Mucosa of descending colon (tissue), 3 donors: ENCODE results near the gene WBP4. TPM values are rescaled to one million over a fixed set of nuclear protein-coding genes. Genes with fewer than 3 reads are reported as not detected.

Experiments
- ATAC-seq: fragments of 200-7000 bp; cut with Tn5 transposase; one replicate; pipeline ENCODE4 v1.9.1; 2020; ENCODE audit warnings: mild to moderate bottlenecking, moderate library complexity
- DNase-seq, 3 donors: peaks; one replicate each; pipeline ENCODE4 v3.0.0-alpha.2; 2020
- H3K36me3 ChIP-seq: fragments of 200-600 bp; one replicate; pipeline ENCODE4 v1.8.0; 2021; ENCODE audit warnings: low read depth, mild to moderate bottlenecking
- H3K4me1 ChIP-seq: fragments of 200-600 bp; one replicate; pipeline ENCODE4 v1.8.0; 2021; ENCODE audit warnings: low read depth, mild to moderate bottlenecking
- H3K4me3 ChIP-seq: fragments of 200-600 bp; one replicate; pipeline ENCODE4 v1.8.0; 2021; ENCODE audit warnings: mild to moderate bottlenecking
- H3K9me3 ChIP-seq: fragments of 200-600 bp; one replicate; pipeline ENCODE4 v1.8.0; 2021; ENCODE audit warnings: mild to moderate bottlenecking
- CTCF ChIP-seq: fragments of 200-600 bp; IDR thresholded peaks from one replicate; pipeline ENCODE4 v1.8.0; 2022; ENCODE audit warnings: antibody characterized with exemption, mild to moderate bottlenecking
- intact Hi-C, 2 donors: fragments of 100-400 bp; cut with DNase I in 1 of 2; cut with micrococcal nuclease in 1 of 2; formaldehyde crosslinking; loops; one replicate each; pipeline versions ENCODE4 v1.11.0 to v1.11.1; 2022; cut with DNase I, micrococcal nuclease
- total RNA-seq, 3 donors: library from RNA; stranded (reverse); fragmentation: NEBNext Ultra II Directional in 2 of 3; extraction: Animal tissue kit (Norgen Biotek cat#: 25700) in 2 of 3; gene quantifications; one replicate each; pipeline versions ENCODE4 v1.2.1 to v1.2.4, GENCODE V29; 2021 to 2023
- donor health status: DM: no; HTN: no; CAD: no; lungs with moderate emphysema.
- donor health status: DM: no; HTN: no; CAD: no.
- donor health status: DM: no; HTN: yes; CAD: no.

WBP4 gene
- total RNA-seq, 3 donors from 2014 or later: 6.4 to 11.4 (median 6.4) TPM

- ATAC-seq: no peak
- no peak for DNase-seq
Observed at GRCh38 chr13:41058295-41059070, 2.8 kb upstream of the WBP4 start.

GRCh38 chr13:41059456-41060081 is 1.7 kb upstream of the WBP4 start:
- peak overlapping the region; percentile 76 for H3K4me3 ChIP-seq
- no peaks in the 10 kb centered on the region for H3K36me3 ChIP-seq
- intact Hi-C loops: loop anchor here (5.0 to 10.0 kb wide), 2 partner anchors 42 to 135 kb away; partner anchors contain the start of gene ELF1 (in 1 of the 2)
- DNase-seq: no peak
- H3K4me1 ChIP-seq: peaks cover 52% of the 10 kb centered on the region
- H3K9me3 ChIP-seq: no peaks in the 10 kb centered on the region
- no peak for ATAC-seq
- TF ChIP-seq CTCF: no peak

More at GRCh38 chr13:41058295-41059070, 2.8 kb upstream of the WBP4 start:
- H3K4me1 ChIP-seq: peaks cover 53% of the 10 kb centered on the region
- intact Hi-C loops: loop anchor here (5.0 to 10.0 kb wide), 2 partner anchors 41 to 134 kb away; partner anchors contain the start of gene ELF1 (in 1 of the 2)
- H3K9me3 ChIP-seq: no peaks in the 10 kb centered on the region
- H3K4me3 ChIP-seq: no peak overlapping the region
- H3K36me3 ChIP-seq: no peaks in the 10 kb centered on the region
- no peak for TF ChIP-seq CTCF

- Histone ChIP-seq H3K4me3 (peak overlapping the region; percentile 76), H3K4me1 (peaks cover 52% of the 10 kb centered on the region), H3K36me3 (no peaks in the 10 kb centered on the region), H3K9me3 (no peaks in the 10 kb centered on the region)
- no peak for TF ChIP-seq CTCF
- ATAC-seq: peak; percentile 68
- intact Hi-C loops: no loop called here
- peak; percentile 92 to 94 (median 93) for DNase-seq
Observed at GRCh38 chr13:41060082-41060723, 1.1 kb upstream of the WBP4 start.

- peak; percentile 58 for ATAC-seq
- peaks cover 49% of the 10 kb centered on the region for H3K4me1 ChIP-seq
- peak; percentile 76 to 91 (median 87) for DNase-seq
- no peaks in the 10 kb centered on the region for H3K9me3 ChIP-seq
- no peak for TF ChIP-seq CTCF
- peak overlapping the region; percentile 76 for H3K4me3 ChIP-seq
- intact Hi-C loops: no loop called here
- no peaks in the 10 kb centered on the region for H3K36me3 ChIP-seq
Observed at GRCh38 chr13:41060724-41061074, 610 bp upstream of the WBP4 start.

- no peak for TF ChIP-seq CTCF
- no peak for DNase-seq
- intact Hi-C loops: no loop called here
- Histone ChIP-seq H3K36me3 (no peaks in the 10 kb centered on the region), H3K4me1 (peaks cover 44% of the 10 kb centered on the region), H3K4me3 (peak overlapping the region; percentile 76), H3K9me3 (no peaks in the 10 kb centered on the region)
- peak; percentile 39 for ATAC-seq
Observed at GRCh38 chr13:41061914-41062837, 867 bp downstream of the WBP4 start.
